Muscle of leg (tissue), 11 donors: ENCODE data around the gene RNF31. TPM values are rescaled to one million over a fixed set of nuclear protein-coding genes. Genes with fewer than 3 reads are reported as not detected.

Experiments used
- DNase-seq: peaks from one replicate; pipeline ENCODE4 v3.0.0; 2013
- H3K27ac ChIP-seq: one replicate; pipeline ENCODE4 v1.5.1; 2013; ENCODE audit warnings: mild to moderate bottlenecking, low read length, control low read depth
- H3K27me3 ChIP-seq: one replicate; pipeline ENCODE4 v1.6.1; 2013; ENCODE audit warnings: low read length; ENCODE audit not compliant: control insufficient read depth, insufficient read depth
- H3K36me3 ChIP-seq: one replicate; pipeline ENCODE4 v1.6.1; 2013; ENCODE audit warnings: low read length; ENCODE audit not compliant: control insufficient read depth, insufficient read depth
- H3K4me1 ChIP-seq: one replicate; pipeline ENCODE4 v1.6.1; 2013; ENCODE audit warnings: low read length; ENCODE audit not compliant: control insufficient read depth, insufficient read depth
- H3K4me3 ChIP-seq: one replicate; pipeline ENCODE4 v1.5.1; 2013; ENCODE audit warnings: low read length, control low read depth
- H3K9me3 ChIP-seq: replicated peaks from 2 replicates; pipeline ENCODE4 v1.6.1; 2013; ENCODE audit warnings: low read depth, low read length; ENCODE audit not compliant: control insufficient read depth
- WGBS: methylation state at CpG from one replicate; pipeline ENCODE4 v1.1.5; 2013; ENCODE audit warnings: missing lambda C conversion rate; ENCODE audit not compliant: insufficient coverage; 5-methylcytosine and 5-hydroxymethylcytosine counted together
- polyA plus RNA-seq, 8 donors: library from polyadenylated mRNA; unstranded; fragments of 120-200 nt; gene quantifications; one replicate each; pipeline versions ENCODE4 v1.2.1 to v1.2.3, GENCODE V29; 2013; ENCODE audit warnings: inconsistent platforms in 1 of 8, low replicate concordance in 1 of 8; ENCODE audit not compliant: insufficient read length in 8 of 8, insufficient read depth in 1 of 8
- total RNA-seq: library from RNA; stranded (reverse); fragments of 120-200 nt; gene quantifications from one replicate; pipeline ENCODE4 v1.2.4, GENCODE V29; 2013

Gene RNF31
- total and polyA plus RNA-seq, 9 donors: 27.3 to 37.0 (median 36.1) TPM

DNA sequence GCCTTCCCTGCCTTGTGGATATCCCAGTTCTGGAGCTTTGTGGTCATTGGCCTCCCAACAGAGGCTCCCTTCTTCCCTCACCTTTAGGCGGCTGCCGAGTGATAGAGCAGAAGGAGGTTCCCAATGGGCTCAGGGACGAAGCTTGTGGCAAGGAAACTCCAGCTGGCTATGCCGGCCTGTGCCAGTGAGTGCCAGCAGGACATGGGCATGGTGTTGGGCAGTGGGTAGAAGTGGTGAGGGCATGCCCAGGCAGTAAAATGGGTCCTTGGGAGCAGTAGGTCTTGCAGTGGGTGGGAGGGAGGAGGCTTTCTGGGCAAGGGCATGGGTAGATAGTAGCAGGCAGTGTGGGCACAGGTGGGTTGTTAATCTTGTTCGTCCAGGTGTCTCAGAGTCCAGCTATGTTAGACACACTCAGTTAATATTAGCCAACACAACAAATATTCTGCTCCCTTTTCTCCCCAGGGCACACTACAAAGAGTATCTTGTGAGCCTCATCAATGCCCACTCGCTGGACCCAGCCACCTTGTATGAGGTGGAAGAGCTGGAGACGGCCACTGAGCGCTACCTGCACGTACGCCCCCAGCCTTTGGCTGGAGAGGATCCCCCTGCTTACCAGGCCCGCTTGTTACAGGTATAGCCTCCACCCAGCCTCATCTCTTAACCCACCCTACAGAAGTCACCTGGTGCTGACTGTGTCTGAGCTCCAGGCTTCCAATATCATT is 12.6 kb downstream of the RNF31 start:
- no peaks in the 10 kb centered on the region for H3K27me3 ChIP-seq
- WGBS: 97% methylated on average over 6 of the region's 11 CpGs
- H3K27ac ChIP-seq: peak overlapping the region; percentile 88
- peaks cover 78% of the 10 kb centered on the region for H3K36me3 ChIP-seq
- DNase-seq: no peak
- H3K9me3 ChIP-seq: no peaks in the 10 kb centered on the region
- no peak overlapping the region for H3K4me3 ChIP-seq
- peaks cover 37% of the 10 kb centered on the region for H3K4me1 ChIP-seq

DNA sequence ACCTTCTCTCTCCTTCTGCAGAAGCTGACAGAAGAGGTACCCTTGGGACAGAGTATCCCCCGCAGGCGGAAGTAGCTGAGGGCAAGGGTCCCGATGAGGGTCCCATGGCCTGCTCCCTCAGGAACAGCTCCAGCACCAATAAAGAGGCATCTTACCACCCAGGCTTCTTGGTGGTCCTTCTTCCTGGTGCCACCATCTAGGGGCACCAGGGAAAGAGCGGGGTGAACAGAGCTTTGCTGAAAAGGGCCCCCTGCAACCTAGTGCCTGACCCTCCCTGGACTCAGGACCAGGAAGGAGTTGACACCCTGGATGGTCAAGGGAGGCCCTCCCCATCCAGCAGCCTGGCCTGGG is 13.2 kb downstream of the RNF31 start:
- WGBS: 86% methylated on average over 4 of the region's 4 CpGs
- H3K4me3 ChIP-seq: no peak overlapping the region
- no peak for DNase-seq

GRCh38 chr14:24160850-24161804 is 13.8 kb downstream of the RNF31 start, which contains the start of gene IRF9:
TSS of gene IRF9 (plus strand) at chr14:24161265. CDS start at chr14:24162145, 880 bp downstream.
- DNase-seq: peak; percentile 97
- peaks cover 37% of the 10 kb centered on the region for H3K4me1 ChIP-seq
- H3K27ac ChIP-seq: peak within 1 kb of the TSS; percentile 98
- 0% methylated on average over 10 of the region's 12 CpGs for WGBS
- H3K4me3 ChIP-seq: peak within 1 kb of the TSS; percentile 91
- H3K27me3 ChIP-seq: no peaks in the 10 kb centered on the region
- H3K9me3 ChIP-seq: no peaks in the 10 kb centered on the region
- peaks cover 78% of the 10 kb centered on the region for H3K36me3 ChIP-seq

More for the DNA sequence above, 13.2 kb downstream of the RNF31 start:
- no peaks in the 10 kb centered on the region for H3K27me3 ChIP-seq
- H3K36me3 ChIP-seq: peaks cover 78% of the 10 kb centered on the region
- peak overlapping the region; percentile 88 for H3K27ac ChIP-seq
- H3K9me3 ChIP-seq: no peaks in the 10 kb centered on the region
- H3K4me1 ChIP-seq: peaks cover 37% of the 10 kb centered on the region

GRCh38 chr14:24162093-24162492 is 14.8 kb downstream of the RNF31 start:
- 77% methylated on average over 5 of the region's 8 CpGs for WGBS
- peak overlapping the region; percentile 98 for H3K27ac ChIP-seq
- H3K27me3 ChIP-seq: no peaks in the 10 kb centered on the region
- peaks cover 37% of the 10 kb centered on the region for H3K4me1 ChIP-seq
- H3K9me3 ChIP-seq: no peaks in the 10 kb centered on the region
- H3K4me3 ChIP-seq: peak overlapping the region; percentile 91
- DNase-seq: no peak
- H3K36me3 ChIP-seq: peaks cover 79% of the 10 kb centered on the region

GRCh38 chr14:24164518-24164991 is 17.3 kb downstream of the RNF31 start:
- peaks cover 80% of the 10 kb centered on the region for H3K36me3 ChIP-seq
- DNase-seq: no peak
- H3K27me3 ChIP-seq: no peaks in the 10 kb centered on the region
- H3K4me1 ChIP-seq: peaks cover 37% of the 10 kb centered on the region
- no peak overlapping the region for H3K4me3 ChIP-seq
- WGBS: 93% methylated on average over 14 of the region's 14 CpGs
- H3K9me3 ChIP-seq: no peaks in the 10 kb centered on the region
- H3K27ac ChIP-seq: no peak overlapping the region

- WGBS: 93% methylated on average over 2 of the region's 5 CpGs
- H3K36me3 ChIP-seq: peaks cover 75% of the 10 kb centered on the region
- no peak overlapping the region for H3K4me3 ChIP-seq
- H3K4me1 ChIP-seq: peaks cover 29% of the 10 kb centered on the region
- H3K27ac ChIP-seq: no peak overlapping the region
- no peak for DNase-seq
- no peaks in the 10 kb centered on the region for H3K27me3 ChIP-seq
- H3K9me3 ChIP-seq: no peaks in the 10 kb centered on the region
Observed at GRCh38 chr14:24165785-24166184, 18.5 kb downstream of the RNF31 start.

GRCh38 chr14:24167469-24168114 is 20.3 kb downstream of the RNF31 start:
- H3K27ac ChIP-seq: no peak overlapping the region
- DNase-seq: peak; percentile 43
- H3K36me3 ChIP-seq: peaks cover 67% of the 10 kb centered on the region

GRCh38 chr14:24171422-24172260 is 24.3 kb downstream of the RNF31 start, which contains the start of gene REC8:
TSS of gene REC8 (plus strand) at chr14:24172080. CDS start at chr14:24172553, 473 bp downstream.
- Histone ChIP-seq H3K4me1 (peaks cover 16% of the 10 kb centered on the region), H3K9me3 (no peaks in the 10 kb centered on the region), H3K36me3 (peaks cover 43% of the 10 kb centered on the region), H3K4me3 (peak within 1 kb of the TSS; percentile 37), H3K27me3 (no peaks in the 10 kb centered on the region), H3K27ac (no peak within 1 kb of the TSS)
- WGBS: 6% methylated on average over 53 of the region's 63 CpGs
- peak; percentile 93 for DNase-seq

More at GRCh38 chr14:24167469-24168114, 20.3 kb downstream of the RNF31 start:
- Histone ChIP-seq H3K27me3 (no peaks in the 10 kb centered on the region), H3K4me3 (no peak overlapping the region), H3K4me1 (peaks cover 33% of the 10 kb centered on the region), H3K9me3 (no peaks in the 10 kb centered on the region)
- 87% methylated on average over 3 of the region's 3 CpGs for WGBS

GRCh38 chr14:24172261-24172860 is 25.1 kb downstream of the RNF31 start:
- Histone ChIP-seq H3K9me3 (no peaks in the 10 kb centered on the region), H3K27ac (no peak overlapping the region), H3K4me3 (peak overlapping the region; percentile 37), H3K36me3 (peaks cover 44% of the 10 kb centered on the region), H3K27me3 (no peaks in the 10 kb centered on the region), H3K4me1 (peaks cover 16% of the 10 kb centered on the region)
- 4% methylated on average over 9 of the region's 30 CpGs for WGBS
- no peak for DNase-seq
